Measurements from ENCODE around the gene SMARCC1. TPM values are rescaled to one million over a fixed set of nuclear protein-coding genes. Genes with fewer than 3 reads are reported as not detected.

SMARCC1 gene
- total and polyA plus RNA-seq, 2 of the 4 experiments (the other 2 are of a cell fraction), result 18.6 to 39.6 TPM

DNA sequence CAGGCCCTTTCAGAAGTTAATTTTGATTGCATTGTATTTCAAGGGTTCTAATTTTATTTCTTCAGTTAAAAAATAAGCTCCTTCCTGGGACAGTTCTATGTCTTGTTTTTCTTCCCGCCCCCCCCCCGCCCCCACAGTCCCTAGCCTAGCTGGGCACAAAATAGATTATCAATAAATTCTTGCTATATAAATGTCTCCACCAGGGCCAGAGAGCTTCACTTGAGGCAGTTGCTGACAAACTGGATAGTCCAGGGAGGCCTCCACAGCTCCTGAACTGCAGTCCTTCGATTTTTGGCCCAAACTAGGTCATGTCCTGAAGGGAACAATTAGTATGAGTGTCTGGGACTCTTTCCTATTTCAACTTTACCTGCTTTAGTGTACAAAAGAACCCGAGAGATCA is 193.1 kb downstream of the SMARCC1 start:
- Histone ChIP-seq H2BK120ac (ENCODE audit: low read depth, low read length) (no peak overlapping the region), H3K36me3 (ENCODE audit: control insufficient read depth, insufficient read depth, low read length) (peaks cover 35% of the 10 kb centered on the region), H3K56ac (ENCODE audit: extremely low read depth, insufficient read depth, low read length) (no peak overlapping the region), H3K23ac (ENCODE audit: low read depth, low read length) (no peak overlapping the region), H3K9ac (ENCODE audit: low read depth, low read length) (no peak overlapping the region), H3K4me2 (ENCODE audit: low read depth, low read length) (no peak overlapping the region), H4K8ac (ENCODE audit: low read depth in 2 of 2, low read length in 2 of 2) (no peak overlapping the region), H3K4me3 (ENCODE audit: insufficient read depth, low read depth, low read length) (no peak overlapping the region), H4K20me1 (ENCODE audit: insufficient read depth, low read length) (0 out of 2 replicates have a peak, but pooled peaks cover 6% of the 10 kb centered on the region), H3K18ac (ENCODE audit: low read depth, low read length) (no peak overlapping the region), H2AFZ (replicated peaks; ENCODE audit: low read length, poor library complexity) (no peak overlapping the region), H4K5ac (ENCODE audit: low read depth, low read length) (no peak overlapping the region), H3K4ac (ENCODE audit: low read depth, low read length) (no peak overlapping the region), H3K27me3 (ENCODE audit: control insufficient read depth, insufficient read depth, low read length) (no peaks in the 10 kb centered on the region), H3K9me1 (ENCODE audit: insufficient read depth, low read length) (peaks cover 7% of the 10 kb centered on the region), H2BK5ac (ENCODE audit: low read depth, low read length, poor library complexity, severe bottlenecking) (no peak overlapping the region), H3K79me1 (ENCODE audit: low read depth in 1 of 2, low read length in 2 of 2) (peaks cover 3 to 5% of the 10 kb centered on the region in 2 experiments; a peak in 3 of 4 replicates), H2AK9ac (replicated peaks; ENCODE audit: low read depth, low read length, poor library complexity) (no peak overlapping the region), H3K14ac (replicated peaks; ENCODE audit: low read depth, low read length) (no peak overlapping the region), H3K9me3 (ENCODE audit: control insufficient read depth, insufficient read depth, low read length) (no peaks in the 10 kb centered on the region), H2BK20ac (ENCODE audit: low read depth, low read length) (no peak overlapping the region), H4K91ac (ENCODE audit: insufficient read depth, low read depth, low read length) (no peak overlapping the region), H2BK15ac (ENCODE audit: low read depth, low read length) (no peak overlapping the region), H3K27ac (ENCODE audit: insufficient read depth, low read length) (no peak overlapping the region), H3K4me1 (ENCODE audit: control insufficient read depth, insufficient read depth, low read length) (no peaks in the 10 kb centered on the region; the same call in 1 of the 2 replicates), H2AK5ac (ENCODE audit: low read depth, low read length) (no peak overlapping the region)
- ATAC-seq (ENCODE audit: low read depth) (no peak), DNase-seq (no peak)
- WGBS, 2 experiments (ENCODE audit: extremely low coverage in 2 of 2, insufficient read length in 1 of 2), result no CpG with 5 or more reads among the region's 4 CpGs
- intact Hi-C loops (cut with micrococcal nuclease), result no loop called here
- CTCF ChIA-PET, result interaction anchor here (0.7 kb wide), 1 partner anchor 45 kb away, joined by 4 read pairs; no protein-coding TSS in a partner anchor
- POLR2A ChIA-PET (ENCODE audit: unreplicated experiment), result no interaction called here
- in situ Hi-C loops (cut with MboI; ENCODE audit: low sequenced_read_pairs), result no loop called here
- dilution Hi-C loops (cut with HindIII; ENCODE audit: low sequenced_read_pairs, unreplicated experiment), result no loop called here
- TF ChIP-seq MAZ (IDR thresholded peaks at IDR 0.05; ENCODE audit: borderline replicate concordance, low read depth, low read length) (no peak), FOS (IDR thresholded peaks at IDR 0.05; ENCODE audit: low read depth, low read length) (no peak), RCOR1 (IDR thresholded peaks at IDR 0.05; ENCODE audit: insufficient replicate concordance, low read length) (no peak), SMC3 (IDR thresholded peaks at IDR 0.05; ENCODE audit: low read depth, low read length) (no peak), NFE2L2 (IDR thresholded peaks at IDR 0.05; ENCODE audit: low read depth, low read length) (no peak), POLR2A (IDR thresholded peaks at IDR 0.05; ENCODE audit: low read depth, low read length) (no peak), BHLHE40 (IDR thresholded peaks at IDR 0.05; ENCODE audit: low read depth, low read length) (no peak), MXI1 (IDR thresholded peaks at IDR 0.05; ENCODE audit: borderline replicate concordance, low read depth, low read length) (no peak), RFX5 (IDR thresholded peaks at IDR 0.05; ENCODE audit: low read depth, low read length) (no peak), RAD21 (IDR thresholded peaks at IDR 0.05; ENCODE audit: low read length) (no peak)
- TF ChIP-seq, protein P1, sequence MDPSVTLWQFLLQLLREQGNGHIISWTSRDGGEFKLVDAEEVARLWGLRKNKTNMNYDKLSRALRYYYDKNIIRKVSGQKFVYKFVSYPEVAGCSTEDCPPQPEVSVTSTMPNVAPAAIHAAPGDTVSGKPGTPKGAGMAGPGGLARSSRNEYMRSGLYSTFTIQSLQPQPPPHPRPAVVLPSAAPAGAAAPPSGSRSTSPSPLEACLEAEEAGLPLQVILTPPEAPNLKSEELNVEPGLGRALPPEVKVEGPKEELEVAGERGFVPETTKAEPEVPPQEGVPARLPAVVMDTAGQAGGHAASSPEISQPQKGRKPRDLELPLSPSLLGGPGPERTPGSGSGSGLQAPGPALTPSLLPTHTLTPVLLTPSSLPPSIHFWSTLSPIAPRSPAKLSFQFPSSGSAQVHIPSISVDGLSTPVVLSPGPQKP (IDR thresholded peaks at IDR 0.05; ENCODE audit: borderline replicate concordance, low read depth, low read length), result no peak
- TF ChIP-seq, protein P2, sequence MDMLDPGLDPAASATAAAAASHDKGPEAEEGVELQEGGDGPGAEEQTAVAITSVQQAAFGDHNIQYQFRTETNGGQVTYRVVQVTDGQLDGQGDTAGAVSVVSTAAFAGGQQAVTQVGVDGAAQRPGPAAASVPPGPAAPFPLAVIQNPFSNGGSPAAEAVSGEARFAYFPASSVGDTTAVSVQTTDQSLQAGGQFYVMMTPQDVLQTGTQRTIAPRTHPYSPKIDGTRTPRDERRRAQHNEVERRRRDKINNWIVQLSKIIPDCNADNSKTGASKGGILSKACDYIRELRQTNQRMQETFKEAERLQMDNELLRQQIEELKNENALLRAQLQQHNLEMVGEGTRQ (IDR thresholded peaks at IDR 0.05; ENCODE audit: low read depth, low read length), result no peak
- TF ChIP-seq, protein P3, sequence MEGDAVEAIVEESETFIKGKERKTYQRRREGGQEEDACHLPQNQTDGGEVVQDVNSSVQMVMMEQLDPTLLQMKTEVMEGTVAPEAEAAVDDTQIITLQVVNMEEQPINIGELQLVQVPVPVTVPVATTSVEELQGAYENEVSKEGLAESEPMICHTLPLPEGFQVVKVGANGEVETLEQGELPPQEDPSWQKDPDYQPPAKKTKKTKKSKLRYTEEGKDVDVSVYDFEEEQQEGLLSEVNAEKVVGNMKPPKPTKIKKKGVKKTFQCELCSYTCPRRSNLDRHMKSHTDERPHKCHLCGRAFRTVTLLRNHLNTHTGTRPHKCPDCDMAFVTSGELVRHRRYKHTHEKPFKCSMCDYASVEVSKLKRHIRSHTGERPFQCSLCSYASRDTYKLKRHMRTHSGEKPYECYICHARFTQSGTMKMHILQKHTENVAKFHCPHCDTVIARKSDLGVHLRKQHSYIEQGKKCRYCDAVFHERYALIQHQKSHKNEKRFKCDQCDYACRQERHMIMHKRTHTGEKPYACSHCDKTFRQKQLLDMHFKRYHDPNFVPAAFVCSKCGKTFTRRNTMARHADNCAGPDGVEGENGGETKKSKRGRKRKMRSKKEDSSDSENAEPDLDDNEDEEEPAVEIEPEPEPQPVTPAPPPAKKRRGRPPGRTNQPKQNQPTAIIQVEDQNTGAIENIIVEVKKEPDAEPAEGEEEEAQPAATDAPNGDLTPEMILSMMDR (conservative IDR thresholded peaks at IDR 0.05; ENCODE audit: low read depth, low read length), result no peak
- BruUV-seq (replicated peaks), result no TSS peak
